WTC11 (cell line): ENCODE measurements around the gene EHBP1. TPM values are rescaled to one million over a fixed set of nuclear protein-coding genes. Genes with fewer than 3 reads are reported as not detected.

ENCODE experiments used
- ATAC-seq: fragments of 200-7000 bp; cut with Tn5 transposase; 2 replicates; pipeline ENCODE4 v1.10.0; 2021; ENCODE audit warnings: mild to moderate bottlenecking, moderate library complexity
- CTCF ChIA-PET: fragments of 300-600 bp; sonication (Branson Sonifier 250); formaldehyde crosslinking; loops from one replicate; lab custom pipeline; 2021; ENCODE audit warnings: antibody characterized with exemption; lab: Charles Lee
- POLR2A ChIA-PET: fragments of 350-600 bp; sonication (Branson Sonifier 250); formaldehyde crosslinking; loops from one replicate; lab custom pipeline; 2021; ENCODE audit warnings: antibody characterized with exemption; lab: Charles Lee
- DNase-seq: peaks from one replicate; pipeline ENCODE4 v3.0.0; 2021; ENCODE audit warnings: low spot score
- H3K27ac Mint-ChIP-seq: 2 replicates; pipeline ENCODE4 v1.8.0; 2021; ENCODE audit warnings: mixed read lengths
- H3K27me3 Mint-ChIP-seq: 2 replicates; pipeline ENCODE4 v1.8.0; 2021; ENCODE audit warnings: low read depth, mild to moderate bottlenecking, moderate library complexity, mixed read lengths
- H3K36me3 Mint-ChIP-seq: 2 replicates; pipeline ENCODE4 v1.8.0; 2021; ENCODE audit warnings: mixed read lengths
- H3K4me1 Mint-ChIP-seq: 2 replicates; pipeline ENCODE4 v1.8.0; 2022; ENCODE audit warnings: mixed read lengths
- H3K4me3 Mint-ChIP-seq: 2 replicates; pipeline ENCODE4 v1.8.0; 2021; ENCODE audit warnings: mild to moderate bottlenecking, moderate library complexity, mixed read lengths
- H3K9me3 Mint-ChIP-seq: 2 replicates; pipeline ENCODE4 v1.8.0; 2021; ENCODE audit warnings: mixed read lengths
- ATF1 ChIP-seq: sonication (generic); formaldehyde crosslinking; IDR thresholded peaks from 2 replicates; pipeline ENCODE4 v1.8.1; 2023; ENCODE audit warnings: mild to moderate bottlenecking, moderate library complexity, missing genetic modification reagents
- ETV6 ChIP-seq: sonication (generic); formaldehyde crosslinking; IDR thresholded peaks from 2 replicates; pipeline ENCODE4 v1.8.1; 2022; ENCODE audit warnings: mild to moderate bottlenecking, missing genetic modification reagents
- FOXK1 ChIP-seq: sonication (generic); formaldehyde crosslinking; IDR thresholded peaks from 2 replicates; pipeline ENCODE4 v1.8.0; 2022; ENCODE audit warnings: mild to moderate bottlenecking, moderate library complexity, missing genetic modification reagents
- JAZF1 ChIP-seq: fragments of 250-450 bp; sonication (Bioruptor Pico); IDR thresholded peaks from 2 replicates; pipeline ENCODE4 v1.9.0; 2021; ENCODE audit warnings: moderate library complexity, mild to moderate bottlenecking, inconsistent platforms
- MYBL2 ChIP-seq: sonication (generic); formaldehyde crosslinking; IDR thresholded peaks from 2 replicates; pipeline ENCODE4 v1.8.1; 2023; ENCODE audit warnings: mild to moderate bottlenecking, moderate library complexity, missing genetic modification reagents
- NFATC4 ChIP-seq: fragments of 250-450 bp; sonication (Bioruptor Pico); IDR thresholded peaks from 2 replicates; pipeline ENCODE4 v1.9.0; 2021; ENCODE audit warnings: mild to moderate bottlenecking
- NFE2L1 ChIP-seq: sonication (generic); formaldehyde crosslinking; IDR thresholded peaks from 2 replicates; pipeline ENCODE4 v1.8.1; 2023; ENCODE audit warnings: missing genetic modification reagents
- NFYB ChIP-seq: sonication (generic); formaldehyde crosslinking; conservative IDR thresholded peaks from 2 replicates; pipeline ENCODE4 v1.8.0; 2022; ENCODE audit warnings: low read depth, missing genetic modification reagents
- RELA ChIP-seq: sonication (generic); formaldehyde crosslinking; IDR thresholded peaks from 2 replicates; pipeline ENCODE4 v1.8.1; 2022; ENCODE audit warnings: missing genetic modification reagents, mild to moderate bottlenecking, borderline replicate concordance
- TCF7 ChIP-seq: sonication (generic); formaldehyde crosslinking; IDR thresholded peaks from 2 replicates; pipeline ENCODE4 v1.8.0; 2022; ENCODE audit warnings: mild to moderate bottlenecking, low read depth, missing genetic modification reagents, moderate library complexity
- TEAD4 ChIP-seq: sonication (generic); formaldehyde crosslinking; IDR thresholded peaks from 2 replicates; pipeline ENCODE4 v1.8.0; 2022; ENCODE audit warnings: mild to moderate bottlenecking, missing genetic modification reagents
- ZNF317 ChIP-seq: sonication (generic); formaldehyde crosslinking; IDR thresholded peaks from 2 replicates; pipeline ENCODE4 v1.8.1; 2023; ENCODE audit warnings: low read depth, mild to moderate bottlenecking, moderate library complexity, missing genetic modification reagents, borderline replicate concordance
- total RNA-seq: library from RNA; stranded (reverse); gene quantifications from 3 replicates; pipeline ENCODE4 v1.2.3, GENCODE V29; 2021
- TF ChIP-seq, protein P1 (sequence below): sonication (generic); formaldehyde crosslinking; IDR thresholded peaks from 2 replicates; pipeline ENCODE4 v1.8.0; 2023; ENCODE audit warnings: mild to moderate bottlenecking, missing genetic modification reagents
- TF ChIP-seq, protein P2 (sequence below): sonication (generic); formaldehyde crosslinking; IDR thresholded peaks from 2 replicates; pipeline ENCODE4 v1.8.1; 2023; ENCODE audit warnings: mild to moderate bottlenecking, missing genetic modification reagents, moderate library complexity
- TF ChIP-seq, protein P3 (sequence below): fragments of 250-450 bp; sonication (Bioruptor Pico); IDR thresholded peaks from 2 replicates; pipeline ENCODE4 v1.9.0; 2021; ENCODE audit warnings: mild to moderate bottlenecking, borderline replicate concordance
- TF ChIP-seq, protein P4 (sequence below): sonication (generic); formaldehyde crosslinking; IDR thresholded peaks from 2 replicates; pipeline ENCODE4 v1.8.0; 2022; ENCODE audit warnings: mild to moderate bottlenecking, missing genetic modification reagents
- TF ChIP-seq, protein P5 (sequence below): sonication (generic); formaldehyde crosslinking; IDR thresholded peaks from 2 replicates; pipeline ENCODE4 v1.8.1; 2022; ENCODE audit warnings: mild to moderate bottlenecking, moderate library complexity, missing genetic modification reagents
- TF ChIP-seq, protein P6 (sequence below): sonication (generic); formaldehyde crosslinking; IDR thresholded peaks from 2 replicates; pipeline ENCODE4 v1.8.0; 2023; ENCODE audit warnings: missing genetic modification reagents
- TF ChIP-seq, protein P7 (sequence below): sonication (generic); formaldehyde crosslinking; IDR thresholded peaks from 2 replicates; pipeline ENCODE4 v1.8.0; 2022; ENCODE audit warnings: mild to moderate bottlenecking, missing genetic modification reagents

EHBP1 gene
- total RNA-seq, 1 experiment from 2014 or later, result 36.4 TPM

DNA sequence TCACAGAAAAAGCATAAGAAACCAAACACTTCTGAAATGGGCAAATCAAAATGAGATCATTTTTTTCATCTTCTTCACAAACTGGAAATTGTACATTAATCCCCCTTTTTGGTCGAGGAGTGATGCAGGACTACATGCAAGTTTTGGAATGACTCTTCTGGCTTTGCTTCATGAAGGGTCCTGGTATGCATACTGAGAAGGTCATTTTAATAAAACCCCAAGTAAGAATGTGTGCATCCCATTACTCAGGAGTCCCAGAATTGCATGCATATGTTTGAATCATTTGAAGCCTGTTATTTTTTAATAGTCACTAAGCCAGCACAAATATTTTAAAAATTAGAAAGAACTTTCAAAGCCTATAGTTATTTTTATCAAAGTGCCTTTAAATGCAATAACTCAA lies 16.7 kb upstream of the EHBP1 start (continued):
- TF ChIP-seq, protein P1, sequence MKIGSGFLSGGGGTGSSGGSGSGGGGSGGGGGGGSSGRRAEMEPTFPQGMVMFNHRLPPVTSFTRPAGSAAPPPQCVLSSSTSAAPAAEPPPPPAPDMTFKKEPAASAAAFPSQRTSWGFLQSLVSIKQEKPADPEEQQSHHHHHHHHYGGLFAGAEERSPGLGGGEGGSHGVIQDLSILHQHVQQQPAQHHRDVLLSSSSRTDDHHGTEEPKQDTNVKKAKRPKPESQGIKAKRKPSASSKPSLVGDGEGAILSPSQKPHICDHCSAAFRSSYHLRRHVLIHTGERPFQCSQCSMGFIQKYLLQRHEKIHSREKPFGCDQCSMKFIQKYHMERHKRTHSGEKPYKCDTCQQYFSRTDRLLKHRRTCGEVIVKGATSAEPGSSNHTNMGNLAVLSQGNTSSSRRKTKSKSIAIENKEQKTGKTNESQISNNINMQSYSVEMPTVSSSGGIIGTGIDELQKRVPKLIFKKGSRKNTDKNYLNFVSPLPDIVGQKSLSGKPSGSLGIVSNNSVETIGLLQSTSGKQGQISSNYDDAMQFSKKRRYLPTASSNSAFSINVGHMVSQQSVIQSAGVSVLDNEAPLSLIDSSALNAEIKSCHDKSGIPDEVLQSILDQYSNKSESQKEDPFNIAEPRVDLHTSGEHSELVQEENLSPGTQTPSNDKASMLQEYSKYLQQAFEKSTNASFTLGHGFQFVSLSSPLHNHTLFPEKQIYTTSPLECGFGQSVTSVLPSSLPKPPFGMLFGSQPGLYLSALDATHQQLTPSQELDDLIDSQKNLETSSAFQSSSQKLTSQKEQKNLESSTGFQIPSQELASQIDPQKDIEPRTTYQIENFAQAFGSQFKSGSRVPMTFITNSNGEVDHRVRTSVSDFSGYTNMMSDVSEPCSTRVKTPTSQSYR (CRISPR knock-in tag), result no peak
- TF ChIP-seq RELA (CRISPR knock-in tag), result no peak

DNA sequence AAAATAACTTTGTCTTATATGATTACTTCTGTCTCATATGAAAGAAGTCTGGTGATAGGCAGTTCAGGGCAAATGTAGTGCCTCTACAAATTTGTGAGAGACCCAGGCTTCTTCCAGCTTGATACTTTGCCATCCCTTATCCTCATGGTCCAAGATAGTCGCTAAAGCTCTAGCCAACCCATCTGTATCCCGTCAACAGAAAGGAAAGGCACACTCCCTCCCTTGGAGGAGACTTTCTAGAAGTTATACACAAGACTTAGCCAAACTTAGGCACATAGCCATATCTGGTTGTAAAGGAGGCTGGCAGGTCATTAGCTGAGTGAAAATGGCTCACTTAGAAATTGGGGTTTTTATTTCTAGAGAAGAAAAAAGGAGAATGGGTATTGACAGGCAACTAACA lies 14.3 kb upstream of the EHBP1 start:
- ChIA-PET POLR2A (no interaction called here), CTCF (no interaction called here)
- ATAC-seq, result no peak
- Mint-ChIP-seq H3K27ac (no peak overlapping the region), H3K4me1 (no peaks in the 10 kb centered on the region), H3K27me3 (no peaks in the 10 kb centered on the region), H3K36me3 (no peaks in the 10 kb centered on the region), H3K9me3 (peaks cover 4% of the 10 kb centered on the region), H3K4me3 (no peak overlapping the region)
- DNase-seq, result no peak
- TF ChIP-seq ATF1, result no peak
- no peak for TF ChIP-seq NFE2L1 (CRISPR knock-in tag)
- TF ChIP-seq, protein P2, sequence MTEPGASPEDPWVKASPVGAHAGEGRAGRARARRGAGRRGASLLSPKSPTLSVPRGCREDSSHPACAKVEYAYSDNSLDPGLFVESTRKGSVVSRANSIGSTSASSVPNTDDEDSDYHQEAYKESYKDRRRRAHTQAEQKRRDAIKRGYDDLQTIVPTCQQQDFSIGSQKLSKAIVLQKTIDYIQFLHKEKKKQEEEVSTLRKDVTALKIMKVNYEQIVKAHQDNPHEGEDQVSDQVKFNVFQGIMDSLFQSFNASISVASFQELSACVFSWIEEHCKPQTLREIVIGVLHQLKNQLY, result no peak

DNA sequence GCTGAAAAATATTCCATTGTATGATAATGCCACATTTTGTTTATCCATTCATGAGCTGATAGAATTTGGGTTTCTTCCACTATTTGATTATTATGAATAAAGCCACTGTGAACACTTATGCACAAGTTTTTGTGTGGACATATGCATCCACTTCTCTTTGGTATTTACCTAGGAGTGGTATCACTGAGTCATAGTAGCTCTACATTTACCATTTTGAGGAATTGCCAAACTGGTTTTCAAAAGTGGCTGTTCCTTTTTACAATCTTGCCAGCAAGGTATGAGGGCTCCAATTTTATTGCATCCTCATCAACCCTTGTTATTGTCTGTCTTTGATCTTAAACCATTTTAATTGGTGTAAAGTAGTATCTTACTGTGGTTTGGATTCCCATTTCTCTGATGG lies 13.3 kb upstream of the EHBP1 start:
- DNase-seq (no peak), ATAC-seq (no peak)
- H3K27ac Mint-ChIP-seq, result no peak overlapping the region
- ChIA-PET POLR2A (no interaction called here), CTCF (no interaction called here)
- TF ChIP-seq NFATC4, result no peak
- TF ChIP-seq NFE2L1 (CRISPR knock-in tag), result no peak
- TF ChIP-seq ETV6 (CRISPR knock-in tag), result no peak
- no peak for TF ChIP-seq TCF7 (CRISPR knock-in tag)
- TF ChIP-seq NFYB (CRISPR knock-in tag), result no peak
- no peak for TF ChIP-seq TEAD4 (CRISPR knock-in tag)
- TF ChIP-seq MYBL2 (CRISPR knock-in tag), result no peak
- TF ChIP-seq, protein P3, sequence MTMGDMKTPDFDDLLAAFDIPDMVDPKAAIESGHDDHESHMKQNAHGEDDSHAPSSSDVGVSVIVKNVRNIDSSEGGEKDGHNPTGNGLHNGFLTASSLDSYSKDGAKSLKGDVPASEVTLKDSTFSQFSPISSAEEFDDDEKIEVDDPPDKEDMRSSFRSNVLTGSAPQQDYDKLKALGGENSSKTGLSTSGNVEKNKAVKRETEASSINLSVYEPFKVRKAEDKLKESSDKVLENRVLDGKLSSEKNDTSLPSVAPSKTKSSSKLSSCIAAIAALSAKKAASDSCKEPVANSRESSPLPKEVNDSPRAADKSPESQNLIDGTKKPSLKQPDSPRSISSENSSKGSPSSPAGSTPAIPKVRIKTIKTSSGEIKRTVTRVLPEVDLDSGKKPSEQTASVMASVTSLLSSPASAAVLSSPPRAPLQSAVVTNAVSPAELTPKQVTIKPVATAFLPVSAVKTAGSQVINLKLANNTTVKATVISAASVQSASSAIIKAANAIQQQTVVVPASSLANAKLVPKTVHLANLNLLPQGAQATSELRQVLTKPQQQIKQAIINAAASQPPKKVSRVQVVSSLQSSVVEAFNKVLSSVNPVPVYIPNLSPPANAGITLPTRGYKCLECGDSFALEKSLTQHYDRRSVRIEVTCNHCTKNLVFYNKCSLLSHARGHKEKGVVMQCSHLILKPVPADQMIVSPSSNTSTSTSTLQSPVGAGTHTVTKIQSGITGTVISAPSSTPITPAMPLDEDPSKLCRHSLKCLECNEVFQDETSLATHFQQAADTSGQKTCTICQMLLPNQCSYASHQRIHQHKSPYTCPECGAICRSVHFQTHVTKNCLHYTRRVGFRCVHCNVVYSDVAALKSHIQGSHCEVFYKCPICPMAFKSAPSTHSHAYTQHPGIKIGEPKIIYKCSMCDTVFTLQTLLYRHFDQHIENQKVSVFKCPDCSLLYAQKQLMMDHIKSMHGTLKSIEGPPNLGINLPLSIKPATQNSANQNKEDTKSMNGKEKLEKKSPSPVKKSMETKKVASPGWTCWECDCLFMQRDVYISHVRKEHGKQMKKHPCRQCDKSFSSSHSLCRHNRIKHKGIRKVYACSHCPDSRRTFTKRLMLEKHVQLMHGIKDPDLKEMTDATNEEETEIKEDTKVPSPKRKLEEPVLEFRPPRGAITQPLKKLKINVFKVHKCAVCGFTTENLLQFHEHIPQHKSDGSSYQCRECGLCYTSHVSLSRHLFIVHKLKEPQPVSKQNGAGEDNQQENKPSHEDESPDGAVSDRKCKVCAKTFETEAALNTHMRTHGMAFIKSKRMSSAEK, result no peak
- no peak for TF ChIP-seq JAZF1 (CRISPR knock-in tag)
- TF ChIP-seq, protein P4, sequence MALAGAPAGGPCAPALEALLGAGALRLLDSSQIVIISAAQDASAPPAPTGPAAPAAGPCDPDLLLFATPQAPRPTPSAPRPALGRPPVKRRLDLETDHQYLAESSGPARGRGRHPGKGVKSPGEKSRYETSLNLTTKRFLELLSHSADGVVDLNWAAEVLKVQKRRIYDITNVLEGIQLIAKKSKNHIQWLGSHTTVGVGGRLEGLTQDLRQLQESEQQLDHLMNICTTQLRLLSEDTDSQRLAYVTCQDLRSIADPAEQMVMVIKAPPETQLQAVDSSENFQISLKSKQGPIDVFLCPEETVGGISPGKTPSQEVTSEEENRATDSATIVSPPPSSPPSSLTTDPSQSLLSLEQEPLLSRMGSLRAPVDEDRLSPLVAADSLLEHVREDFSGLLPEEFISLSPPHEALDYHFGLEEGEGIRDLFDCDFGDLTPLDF (CRISPR knock-in tag), result no peak
- no peak for TF ChIP-seq FOXK1
- TF ChIP-seq, protein P5, sequence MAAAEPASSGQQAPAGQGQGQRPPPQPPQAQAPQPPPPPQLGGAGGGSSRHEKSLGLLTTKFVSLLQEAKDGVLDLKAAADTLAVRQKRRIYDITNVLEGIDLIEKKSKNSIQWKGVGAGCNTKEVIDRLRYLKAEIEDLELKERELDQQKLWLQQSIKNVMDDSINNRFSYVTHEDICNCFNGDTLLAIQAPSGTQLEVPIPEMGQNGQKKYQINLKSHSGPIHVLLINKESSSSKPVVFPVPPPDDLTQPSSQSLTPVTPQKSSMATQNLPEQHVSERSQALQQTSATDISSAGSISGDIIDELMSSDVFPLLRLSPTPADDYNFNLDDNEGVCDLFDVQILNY (CRISPR knock-in tag), result no peak
- TF ChIP-seq, protein P6, sequence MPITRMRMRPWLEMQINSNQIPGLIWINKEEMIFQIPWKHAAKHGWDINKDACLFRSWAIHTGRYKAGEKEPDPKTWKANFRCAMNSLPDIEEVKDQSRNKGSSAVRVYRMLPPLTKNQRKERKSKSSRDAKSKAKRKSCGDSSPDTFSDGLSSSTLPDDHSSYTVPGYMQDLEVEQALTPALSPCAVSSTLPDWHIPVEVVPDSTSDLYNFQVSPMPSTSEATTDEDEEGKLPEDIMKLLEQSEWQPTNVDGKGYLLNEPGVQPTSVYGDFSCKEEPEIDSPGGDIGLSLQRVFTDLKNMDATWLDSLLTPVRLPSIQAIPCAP, result no peak
- TF ChIP-seq ATF1, result no peak
- TF ChIP-seq, protein P7, sequence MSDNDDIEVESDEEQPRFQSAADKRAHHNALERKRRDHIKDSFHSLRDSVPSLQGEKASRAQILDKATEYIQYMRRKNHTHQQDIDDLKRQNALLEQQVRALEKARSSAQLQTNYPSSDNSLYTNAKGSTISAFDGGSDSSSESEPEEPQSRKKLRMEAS (CRISPR knock-in tag), result no peak
- TF ChIP-seq ZNF317 (CRISPR knock-in tag), result no peak
- H3K27me3 Mint-ChIP-seq, result no peaks in the 10 kb centered on the region
- no peak overlapping the region for H3K4me3 Mint-ChIP-seq
- no peaks in the 10 kb centered on the region for H3K36me3 Mint-ChIP-seq
- H3K4me1 Mint-ChIP-seq, result no peaks in the 10 kb centered on the region
- peaks cover 4% of the 10 kb centered on the region for H3K9me3 Mint-ChIP-seq
